Endodermal cell (in vitro differentiated cells): ENCODE measurements around the gene C19orf73. TPM values are rescaled to one million over a fixed set of nuclear protein-coding genes. Genes with fewer than 3 reads are reported as not detected.

Experiments used
- DNase-seq: peaks from one replicate; pipeline ENCODE4 v3.0.0-alpha.2; 2017
- H3K27ac ChIP-seq: 2 replicates; pipeline ENCODE4 v1.5.1; 2013; ENCODE audit warnings: mild to moderate bottlenecking, low read depth, low read length, moderate library complexity
- H3K27me3 ChIP-seq: 2 replicates; pipeline ENCODE4 v1.6.1; 2013; ENCODE audit warnings: mild to moderate bottlenecking, low read length, moderate library complexity; ENCODE audit not compliant: insufficient read depth, control insufficient read depth, poor library complexity, severe bottlenecking
- H3K36me3 ChIP-seq: 2 replicates; pipeline ENCODE4 v1.7.0; 2013; ENCODE audit warnings: mild to moderate bottlenecking, low read length, moderate library complexity; ENCODE audit not compliant: control insufficient read depth, insufficient read depth
- H3K4me1 ChIP-seq: one replicate; pipeline ENCODE4 v1.7.0; 2013; ENCODE audit warnings: low read length; ENCODE audit not compliant: control insufficient read depth, insufficient read depth
- H3K4me3 ChIP-seq: 2 replicates; pipeline ENCODE4 v1.5.1; 2013; ENCODE audit warnings: mild to moderate bottlenecking, low read length, moderate library complexity
- H3K9ac ChIP-seq: 2 replicates; pipeline ENCODE4 v1.6.1; 2013; ENCODE audit warnings: mild to moderate bottlenecking, low read length, moderate library complexity; ENCODE audit not compliant: poor library complexity, severe bottlenecking; ENCODE audit errors: extremely low read depth
- H3K9me3 ChIP-seq: 2 replicates; pipeline ENCODE4 v1.6.1; 2013; ENCODE audit warnings: mild to moderate bottlenecking, low read length, moderate library complexity; ENCODE audit not compliant: control insufficient read depth
- H3K27ac Mint-ChIP-seq: 2 replicates; pipeline ENCODE4 v1.8.0; 2020; ENCODE audit warnings: mixed read lengths
- H3K27me3 Mint-ChIP-seq: 2 replicates; pipeline ENCODE4 v1.8.0; 2021; ENCODE audit warnings: mild to moderate bottlenecking, mixed read lengths; ENCODE audit not compliant: insufficient read depth
- H3K36me3 Mint-ChIP-seq: 2 replicates; pipeline ENCODE4 v1.8.0; 2020; ENCODE audit warnings: low read depth, mixed read lengths
- H3K4me1 Mint-ChIP-seq: 2 replicates; pipeline ENCODE4 v1.8.0; 2020; ENCODE audit warnings: mixed read lengths
- H3K4me3 Mint-ChIP-seq: 2 replicates; pipeline ENCODE4 v1.8.0; 2020; ENCODE audit warnings: mild to moderate bottlenecking, moderate library complexity, mixed read lengths
- H3K9me3 Mint-ChIP-seq: 2 replicates; pipeline ENCODE4 v1.8.0; 2020; ENCODE audit warnings: mild to moderate bottlenecking, mixed read lengths
- WGBS, 2 experiments: methylation state at CpG; one replicate each; pipeline versions ENCODE4 v1.1.5 to v1.1.7; 2013; ENCODE audit warnings: missing lambda C conversion rate in 2 of 2, mixed read lengths in 1 of 2; ENCODE audit not compliant: insufficient coverage in 1 of 2, insufficient read length in 1 of 2; 5-methylcytosine and 5-hydroxymethylcytosine counted together
- total RNA-seq, 2 donors: library from RNA; stranded (reverse); fragmentation: NEBNext Ultra II Directional in 1 of 2; extraction: Animal tissue kit (Norgen Biotek cat#: 25700) in 1 of 2; gene quantifications; 2 replicates in 1 of 2; 3 replicates in 1 of 2; pipeline ENCODE4 v1.2.1, GENCODE V29; 2021
- TF ChIP-seq, protein P1 (sequence below): fragments of 200-600 bp; sonication (generic); conservative IDR thresholded peaks from 2 replicates; pipeline ENCODE4 v1.5.0; 2021; ENCODE audit warnings: antibody characterized with exemption, mild to moderate bottlenecking

C19orf73 gene
- total RNA-seq, 2 donors from 2014 or later: 1.9 to 2.5 TPM

DNA sequence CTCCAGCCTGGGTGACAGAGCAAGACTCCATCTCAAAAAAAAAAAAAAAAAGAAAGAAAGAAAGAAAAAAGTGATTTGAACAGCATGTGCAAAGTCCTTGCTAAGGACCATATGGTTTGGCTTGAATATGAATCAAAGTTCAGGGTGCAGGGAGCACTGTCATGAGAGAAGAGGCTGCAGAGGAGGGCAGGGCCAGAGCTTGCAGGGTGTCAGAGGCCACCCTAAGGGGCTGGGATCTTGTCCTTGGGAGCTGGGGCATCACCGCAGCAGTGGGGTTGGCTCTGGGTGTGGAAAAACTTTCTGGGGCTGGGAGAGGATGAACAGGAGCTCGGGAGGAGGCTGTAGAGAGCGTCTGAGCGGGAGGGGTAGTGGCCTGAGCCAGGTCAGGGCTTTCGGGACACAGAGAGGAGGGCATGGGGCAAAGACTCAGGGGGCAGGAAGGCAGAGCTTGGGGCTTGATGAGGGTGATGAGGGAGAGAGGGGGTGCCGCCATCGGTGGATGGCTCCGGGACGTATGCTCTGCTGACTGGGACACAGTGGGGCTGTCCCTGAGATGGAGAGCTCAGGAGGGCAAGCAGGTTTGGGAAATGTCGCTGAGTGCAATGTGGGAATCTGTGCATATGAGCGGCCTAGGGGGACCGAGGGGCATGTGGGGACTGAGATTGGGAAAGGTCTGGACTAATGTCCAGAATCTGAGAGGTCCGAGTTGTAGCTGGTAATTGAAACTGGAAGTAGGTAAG, 41.7 kb upstream of the C19orf73 start:
- Mint-ChIP-seq H3K4me1 (peaks cover 9% of the 10 kb centered on the region), H3K27me3 (peaks cover 27% of the 10 kb centered on the region), H3K4me3 (no peak overlapping the region), H3K36me3 (peaks cover 2% of the 10 kb centered on the region), H3K9me3 (no peaks in the 10 kb centered on the region), H3K27ac (no peak overlapping the region)
- H3K27ac ChIP-seq: no peak overlapping the region
- H3K4me3 ChIP-seq: no peak overlapping the region
- no peaks in the 10 kb centered on the region for H3K9me3 ChIP-seq
- DNase-seq: no peak
- H3K36me3 ChIP-seq: no peaks in the 10 kb centered on the region
- no peak overlapping the region for H3K9ac ChIP-seq
- TF ChIP-seq, protein P1, sequence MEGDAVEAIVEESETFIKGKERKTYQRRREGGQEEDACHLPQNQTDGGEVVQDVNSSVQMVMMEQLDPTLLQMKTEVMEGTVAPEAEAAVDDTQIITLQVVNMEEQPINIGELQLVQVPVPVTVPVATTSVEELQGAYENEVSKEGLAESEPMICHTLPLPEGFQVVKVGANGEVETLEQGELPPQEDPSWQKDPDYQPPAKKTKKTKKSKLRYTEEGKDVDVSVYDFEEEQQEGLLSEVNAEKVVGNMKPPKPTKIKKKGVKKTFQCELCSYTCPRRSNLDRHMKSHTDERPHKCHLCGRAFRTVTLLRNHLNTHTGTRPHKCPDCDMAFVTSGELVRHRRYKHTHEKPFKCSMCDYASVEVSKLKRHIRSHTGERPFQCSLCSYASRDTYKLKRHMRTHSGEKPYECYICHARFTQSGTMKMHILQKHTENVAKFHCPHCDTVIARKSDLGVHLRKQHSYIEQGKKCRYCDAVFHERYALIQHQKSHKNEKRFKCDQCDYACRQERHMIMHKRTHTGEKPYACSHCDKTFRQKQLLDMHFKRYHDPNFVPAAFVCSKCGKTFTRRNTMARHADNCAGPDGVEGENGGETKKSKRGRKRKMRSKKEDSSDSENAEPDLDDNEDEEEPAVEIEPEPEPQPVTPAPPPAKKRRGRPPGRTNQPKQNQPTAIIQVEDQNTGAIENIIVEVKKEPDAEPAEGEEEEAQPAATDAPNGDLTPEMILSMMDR: no peak
- no peaks in the 10 kb centered on the region for H3K4me1 ChIP-seq
- WGBS, 2 experiments: 93 to 94% methylated on average over 8 to 13 of the region's 13 CpGs
- no peaks in the 10 kb centered on the region for H3K27me3 ChIP-seq

DNA sequence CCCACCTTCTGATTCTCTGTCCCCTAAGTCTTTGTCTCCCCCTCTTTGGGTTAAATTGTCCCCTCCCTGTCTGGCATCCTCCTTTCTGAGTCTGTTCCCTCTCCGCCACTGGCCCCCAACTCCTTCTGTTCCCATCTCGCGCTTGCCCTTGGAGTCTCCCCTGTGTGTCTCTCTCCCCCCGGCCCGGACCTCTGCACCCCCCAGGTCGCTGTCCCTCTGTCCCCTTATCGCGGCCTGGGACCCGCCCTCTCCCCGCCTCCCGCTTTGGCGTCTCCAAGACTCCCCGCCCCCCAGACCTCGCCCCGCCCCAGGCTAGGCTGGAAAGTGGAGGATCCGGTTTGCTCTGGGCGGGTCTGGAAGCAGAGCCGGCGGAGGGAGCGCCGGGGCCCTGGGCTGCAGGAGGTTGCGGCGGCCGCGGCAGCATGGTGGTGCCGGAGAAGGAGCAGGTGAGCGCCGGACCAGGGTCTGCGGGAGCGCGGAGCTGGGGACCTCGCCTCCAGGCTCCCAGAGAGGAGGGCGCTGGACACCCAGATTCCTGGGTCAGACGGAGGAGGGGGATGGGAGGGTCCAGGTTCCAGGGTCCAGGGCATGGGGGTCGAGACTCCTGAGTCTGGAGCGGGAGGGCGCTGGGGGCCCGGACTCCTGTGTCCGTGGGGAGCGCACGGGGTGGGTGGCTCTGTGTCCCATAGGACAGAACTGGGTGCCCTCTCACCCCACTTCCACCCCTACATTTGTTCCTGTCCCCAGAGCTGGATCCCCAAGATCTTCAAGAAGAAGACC, 38.7 kb upstream of the C19orf73 start, which contains the start of gene TRPM4:
TSS of gene TRPM4 (plus strand) at position 348 of the 780 bp plus-strand sequence. CDS start at position 423, 75 bp downstream.
- Histone ChIP-seq H3K36me3 (no peaks in the 10 kb centered on the region), H3K4me1 (no peaks in the 10 kb centered on the region), H3K4me3 (peak within 1 kb of the TSS; percentile 88), H3K9me3 (no peaks in the 10 kb centered on the region), H3K27me3 (peaks cover 8% of the 10 kb centered on the region), H3K27ac (no peak within 1 kb of the TSS), H3K9ac (peak within 1 kb of the TSS; percentile 83)
- TF ChIP-seq, protein P1: no peak
- peak; percentile 98 for DNase-seq
- WGBS, 2 experiments: 0% methylated on average over 12 to 41 of the region's 41 CpGs
- Mint-ChIP-seq H3K9me3 (no peaks in the 10 kb centered on the region), H3K36me3 (peaks cover 2% of the 10 kb centered on the region), H3K27ac (peak within 1 kb of the TSS; percentile 44), H3K27me3 (peaks cover 53% of the 10 kb centered on the region), H3K4me3 (peak within 1 kb of the TSS; percentile 73), H3K4me1 (peaks cover 12% of the 10 kb centered on the region)

DNA sequence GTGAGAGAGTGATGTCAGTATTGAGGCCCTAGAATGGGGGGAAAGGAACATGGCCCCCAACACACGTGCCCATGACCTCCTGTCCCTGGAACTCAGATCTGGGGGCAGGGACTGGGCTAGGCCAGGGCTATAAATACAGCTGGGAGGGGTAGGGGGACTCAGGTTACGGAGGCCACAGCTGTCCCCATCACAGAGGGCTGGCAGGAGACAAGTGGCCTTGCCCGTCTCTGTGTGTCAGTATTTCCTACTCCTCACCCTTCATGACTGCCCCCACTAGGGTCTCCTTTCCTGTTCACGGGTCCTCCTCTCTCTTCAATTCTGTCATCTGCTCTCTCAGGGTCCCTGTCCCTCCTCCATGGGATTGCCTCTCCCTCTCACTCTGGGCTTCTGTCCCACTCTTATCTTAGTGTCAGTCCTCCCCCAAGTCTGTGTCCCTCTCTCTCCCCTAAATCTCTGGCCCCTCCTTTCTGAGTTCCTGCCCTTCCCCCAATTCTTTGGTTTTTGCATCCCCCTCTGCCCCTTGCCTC, 36.9 kb upstream of the C19orf73 start:
- Histone ChIP-seq H3K9ac (no peak overlapping the region), H3K36me3 (no peaks in the 10 kb centered on the region), H3K9me3 (no peaks in the 10 kb centered on the region), H3K4me3 (no peak overlapping the region), H3K27ac (no peak overlapping the region), H3K27me3 (peaks cover 14% of the 10 kb centered on the region), H3K4me1 (peaks cover 2% of the 10 kb centered on the region)
- no peak overlapping the region for H3K4me3 Mint-ChIP-seq
- H3K36me3 Mint-ChIP-seq: peaks cover 2% of the 10 kb centered on the region
- WGBS, 2 experiments: 11 to 59% methylated on average over 2 to 4 of the region's 4 CpGs
- DNase-seq: peak; percentile 63
- TF ChIP-seq, protein P1: no peak
- H3K27ac Mint-ChIP-seq: no peak overlapping the region
- peaks cover 71% of the 10 kb centered on the region for H3K27me3 Mint-ChIP-seq
- H3K4me1 Mint-ChIP-seq: peaks cover 12% of the 10 kb centered on the region
- peaks cover 4% of the 10 kb centered on the region for H3K9me3 Mint-ChIP-seq
